HG03558 (cell line): ENCODE measurements around the gene PITPNM1.

Experiments
- ATAC-seq: cut with Tn5 transposase; IDR thresholded peaks from one replicate; pipeline ENCODE4 v1.9.1; 2021; ENCODE audit warnings: moderate number of reproducible peaks; ENCODE audit not compliant: unreplicated experiment; ENCODE audit errors: extremely low read depth

The PITPNM1 gene

GRCh38 chr11:67504005-67504949, 886 bp downstream of the PITPNM1 start:
- ATAC-seq: no peak

- ATAC-seq: no peak
These were observed 1.8 kb downstream of the PITPNM1 start for GRCh38 chr11:67503119-67504004.

GRCh38 chr11:67502328-67502979, 2.7 kb downstream of the PITPNM1 start:
- ATAC-seq: no peak

GRCh38 chr11:67501854-67502253, 3.3 kb downstream of the PITPNM1 start:
- ATAC-seq: no peak

GRCh38 chr11:67500831-67501715, 4.1 kb downstream of the PITPNM1 start:
- no peak for ATAC-seq

- ATAC-seq: no peak
These were observed 4.7 kb downstream of the PITPNM1 start for GRCh38 chr11:67500484-67500821.

- no peak for ATAC-seq
These were observed 5.2 kb downstream of the PITPNM1 start for GRCh38 chr11:67499808-67500483.

- no peak for ATAC-seq
These were observed 6.6 kb downstream of the PITPNM1 start for GRCh38 chr11:67498544-67498972.

GRCh38 chr11:67497656-67498291, 7.4 kb downstream of the PITPNM1 start:
- ATAC-seq: no peak

GRCh38 chr11:67496113-67496512, 9.1 kb downstream of the PITPNM1 start:
- ATAC-seq: no peak

- ATAC-seq: no peak
These were observed 9.7 kb downstream of the PITPNM1 start for GRCh38 chr11:67495234-67496005.

- no peak for ATAC-seq
These were observed 10.6 kb downstream of the PITPNM1 start for GRCh38 chr11:67494371-67495233.

- no peak for ATAC-seq
These were observed 11.4 kb downstream of the PITPNM1 start for GRCh38 chr11:67493548-67494370.

GRCh38 chr11:67492801-67493547, 12.2 kb downstream of the PITPNM1 start:
- no peak for ATAC-seq

- no peak for ATAC-seq
These were observed 13.0 kb downstream of the PITPNM1 start for GRCh38 chr11:67492069-67492727.
